SU-DHL-6 (cell line): ENCODE data around the gene BLACAT1.

Experiments used
- CTCF ChIP-seq: fragments of 200-600 bp; sonication (generic); IDR thresholded peaks from one replicate; pipeline ENCODE4 v1.5.1; 2017; ENCODE audit warnings: antibody characterized with exemption, mild to moderate bottlenecking, low read length, moderate library complexity; ENCODE audit not compliant: insufficient read depth, poor library complexity, severe bottlenecking
- EZH2phosphoT487 ChIP-seq: fragments of 200-600 bp; sonication (generic), shearing (Covaris generic); conservative IDR thresholded peaks from 2 replicates; pipeline ENCODE4 v1.6.1; 2018; ENCODE audit warnings: mild to moderate bottlenecking, antibody characterized with exemption, low read length, moderate library complexity, mixed read lengths

- TF ChIP-seq CTCF (no peak), EZH2phosphoT487 (no peak)
Observed at GRCh38 chr1:205451759-205452164, 4.1 kb downstream of the BLACAT1 start.
